ENCODE measurements around the gene CAMKMT.

DNA sequence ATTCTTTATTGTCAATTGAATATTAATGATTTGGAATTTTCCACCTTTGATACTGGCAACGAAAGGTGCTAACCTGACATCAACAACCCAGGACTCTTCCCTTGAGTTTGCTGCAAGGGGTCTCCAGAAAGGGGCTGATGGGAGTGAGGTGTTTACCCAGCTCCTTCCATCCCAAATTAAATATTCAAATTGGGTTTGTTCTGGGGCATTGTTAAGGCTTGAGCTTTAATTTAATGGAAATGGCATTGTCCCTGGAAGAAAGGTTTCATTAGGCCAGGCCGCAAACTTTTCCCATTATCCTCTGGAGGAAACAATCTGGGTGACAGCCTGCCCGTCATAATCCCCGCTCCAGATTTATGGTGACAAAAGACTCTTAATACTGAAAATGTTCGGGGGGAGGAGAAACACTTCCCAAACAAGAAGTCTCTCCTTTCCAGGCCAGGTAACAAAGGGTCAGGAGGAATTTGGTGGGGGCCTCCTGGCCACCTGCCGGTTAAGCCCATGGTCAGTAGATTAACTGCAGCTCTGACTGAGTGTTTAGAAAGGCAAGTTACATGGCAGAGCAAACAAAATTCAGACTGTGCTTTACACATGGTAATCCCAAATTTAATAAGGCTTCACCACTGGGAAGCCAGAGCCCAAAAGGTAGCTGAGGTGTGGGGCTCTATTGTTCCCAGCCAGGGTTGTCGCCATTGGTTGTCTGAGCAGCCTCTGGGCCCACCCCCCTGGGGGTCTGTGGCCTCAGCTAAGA is 428.4 kb downstream of the CAMKMT start:
- no peak for TF ChIP-seq CTCF (IDR thresholded peaks at IDR 0.05; ENCODE audit: low read length)
- no peak for TF ChIP-seq EZH2 (IDR thresholded peaks at IDR 0.05; ENCODE audit: borderline replicate concordance, low read length)
